HFF-Myc (cell line): ENCODE measurements around the gene CPZ.
A peak's percentile ranks its signal among the peaks of the same experiment; 100 is the strongest.

Experiments used
- DNase-seq: peaks from one replicate; pipeline ENCODE4 v3.0.0-alpha.2; 2011; ENCODE audit warnings: low read depth; ENCODE audit errors: extremely low read depth
- H3K4me3 ChIP-seq: replicated peaks from 2 replicates; pipeline ENCODE4 v1.5.1; 2011; ENCODE audit warnings: low read depth, mild to moderate bottlenecking, control low read depth, low read length
- CTCF ChIP-seq: IDR thresholded peaks from 2 replicates; pipeline ENCODE4 v1.5.1; 2012; ENCODE audit warnings: mild to moderate bottlenecking, low read depth, low read length, control low read depth; ENCODE audit errors: missing control alignments

Gene CPZ

GRCh38 chr4:8589336-8589735 is 3.2 kb upstream of the CPZ start:
- H3K4me3 ChIP-seq, result no peak overlapping the region
- TF ChIP-seq CTCF, result no peak
- DNase-seq, result no peak

GRCh38 chr4:8589823-8590545 is 2.6 kb upstream of the CPZ start:
- no peak for TF ChIP-seq CTCF
- no peak overlapping the region for H3K4me3 ChIP-seq
- DNase-seq, result no peak

- no peak overlapping the region for H3K4me3 ChIP-seq
- TF ChIP-seq CTCF, result no peak
- DNase-seq, result no peak
Measured at GRCh38 chr4:8590546-8590880, 2.1 kb upstream of the CPZ start.

- H3K4me3 ChIP-seq, result no peak overlapping the region
- DNase-seq, result no peak
- no peak for TF ChIP-seq CTCF
Measured at GRCh38 chr4:8591114-8591513, 1.5 kb upstream of the CPZ start.

GRCh38 chr4:8591626-8592365 is 769 bp upstream of the CPZ start:
- no peak for TF ChIP-seq CTCF
- no peak overlapping the region for H3K4me3 ChIP-seq
- no peak for DNase-seq

- DNase-seq, result no peak
- TF ChIP-seq CTCF, result no peak
- peak overlapping the region; percentile 41 for H3K4me3 ChIP-seq
Measured at GRCh38 chr4:8593264-8594096, 915 bp downstream of the CPZ start.
